Mesodermal cell (in vitro differentiated cells): ENCODE results near the gene ADAMTS14.

Experiments
- H3K27ac ChIP-seq: 2 replicates; pipeline ENCODE4 v1.7.0; 2013; ENCODE audit warnings: mild to moderate bottlenecking, low read depth, low read length, moderate library complexity; ENCODE audit not compliant: severe bottlenecking
- H3K36me3 ChIP-seq: 2 replicates; pipeline ENCODE4 v1.7.1; 2013; ENCODE audit warnings: mild to moderate bottlenecking, low read length, moderate library complexity; ENCODE audit not compliant: control insufficient read depth, insufficient read depth
- H3K4me1 ChIP-seq: one replicate; pipeline ENCODE4 v1.7.1; 2013; ENCODE audit warnings: mild to moderate bottlenecking, low read length; ENCODE audit not compliant: insufficient read depth, control insufficient read depth, poor library complexity, severe bottlenecking
- H3K4me3 ChIP-seq: 2 replicates; pipeline ENCODE4 v1.7.0; 2013; ENCODE audit warnings: low read length, control low read depth, mild to moderate bottlenecking; ENCODE audit not compliant: insufficient read depth, poor library complexity, severe bottlenecking; ENCODE audit errors: extremely low read depth
- H3K9me3 ChIP-seq: 2 replicates; pipeline ENCODE4 v1.7.1; 2013; ENCODE audit warnings: mild to moderate bottlenecking, low read length, moderate library complexity; ENCODE audit not compliant: control insufficient read depth
- WGBS, 2 experiments: methylation state at CpG; one replicate each; pipeline ENCODE4 v1.1.5; 2013; ENCODE audit warnings: missing lambda C conversion rate in 2 of 2; ENCODE audit not compliant: insufficient coverage in 2 of 2; 5-methylcytosine and 5-hydroxymethylcytosine counted together

ADAMTS14 gene

GRCh38 chr10:70684374-70684773 lies 12.1 kb downstream of the ADAMTS14 start:
- Histone ChIP-seq H3K36me3 (no peaks in the 10 kb centered on the region), H3K4me1 (peaks cover 4% of the 10 kb centered on the region), H3K27ac (no peak overlapping the region), H3K9me3 (no peaks in the 10 kb centered on the region), H3K4me3 (no peak overlapping the region)
- WGBS, 2 experiments, result 91 to 100% methylated on average over 1 to 2 of the region's 3 CpGs

- WGBS, 2 experiments, result no CpG with 5 or more reads among the region's 4 CpGs
- H3K4me3 ChIP-seq, result no peak overlapping the region
- H3K9me3 ChIP-seq, result no peaks in the 10 kb centered on the region
- peaks cover 4% of the 10 kb centered on the region for H3K4me1 ChIP-seq
- no peaks in the 10 kb centered on the region for H3K36me3 ChIP-seq
- H3K27ac ChIP-seq, result no peak overlapping the region
Observed at GRCh38 chr10:70684839-70685454, 12.6 kb downstream of the ADAMTS14 start.

GRCh38 chr10:70685455-70685911 lies 13.2 kb downstream of the ADAMTS14 start:
- H3K27ac ChIP-seq, result no peak overlapping the region

GRCh38 chr10:70688828-70689227 lies 16.5 kb downstream of the ADAMTS14 start:
- no peak overlapping the region for H3K27ac ChIP-seq
- H3K4me3 ChIP-seq, result no peak overlapping the region
- no peaks in the 10 kb centered on the region for H3K36me3 ChIP-seq
- 92 to 96% methylated on average over 8 of the region's 9 CpGs for WGBS, 2 experiments
- peaks cover 4% of the 10 kb centered on the region for H3K4me1 ChIP-seq
- no peaks in the 10 kb centered on the region for H3K9me3 ChIP-seq

More at GRCh38 chr10:70685455-70685911, 13.2 kb downstream of the ADAMTS14 start:
- H3K9me3 ChIP-seq, result no peaks in the 10 kb centered on the region
- H3K36me3 ChIP-seq, result no peaks in the 10 kb centered on the region
- H3K4me1 ChIP-seq, result peaks cover 4% of the 10 kb centered on the region
- H3K4me3 ChIP-seq, result no peak overlapping the region
- 90 to 92% methylated on average over 7 to 8 of the region's 8 CpGs for WGBS, 2 experiments

- no peak overlapping the region for H3K27ac ChIP-seq
- no peaks in the 10 kb centered on the region for H3K36me3 ChIP-seq
- no peak overlapping the region for H3K4me3 ChIP-seq
- peaks cover 4% of the 10 kb centered on the region for H3K4me1 ChIP-seq
- no peaks in the 10 kb centered on the region for H3K9me3 ChIP-seq
- 91 to 97% methylated on average over 10 to 12 of the region's 12 CpGs for WGBS, 2 experiments
Observed at GRCh38 chr10:70689661-70690060, 17.4 kb downstream of the ADAMTS14 start.

- no peaks in the 10 kb centered on the region for H3K9me3 ChIP-seq
- no peaks in the 10 kb centered on the region for H3K4me1 ChIP-seq
- WGBS, 2 experiments, result 91 to 96% methylated on average over 11 of the region's 11 CpGs
- no peak overlapping the region for H3K4me3 ChIP-seq
- H3K27ac ChIP-seq, result no peak overlapping the region
- H3K36me3 ChIP-seq, result no peaks in the 10 kb centered on the region
Observed at GRCh38 chr10:70690589-70690988, 18.3 kb downstream of the ADAMTS14 start.

- Histone ChIP-seq H3K4me3 (no peak overlapping the region), H3K36me3 (no peaks in the 10 kb centered on the region), H3K9me3 (no peaks in the 10 kb centered on the region), H3K27ac (no peak overlapping the region), H3K4me1 (no peaks in the 10 kb centered on the region)
- WGBS, 2 experiments, result 94 to 96% methylated on average over 6 of the region's 6 CpGs
Observed at GRCh38 chr10:70691611-70692010, 19.3 kb downstream of the ADAMTS14 start.

GRCh38 chr10:70692043-70692603 lies 19.8 kb downstream of the ADAMTS14 start:
- WGBS, 2 experiments, result 60 to 83% methylated on average over 3 to 5 of the region's 9 CpGs
- H3K4me1 ChIP-seq, result no peaks in the 10 kb centered on the region
- H3K4me3 ChIP-seq, result no peak overlapping the region
- H3K36me3 ChIP-seq, result no peaks in the 10 kb centered on the region
- no peak overlapping the region for H3K27ac ChIP-seq
- H3K9me3 ChIP-seq, result no peaks in the 10 kb centered on the region

GRCh38 chr10:70693619-70694335 lies 21.5 kb downstream of the ADAMTS14 start:
- no peaks in the 10 kb centered on the region for H3K36me3 ChIP-seq
- H3K4me1 ChIP-seq, result no peaks in the 10 kb centered on the region
- 95 to 97% methylated on average over 16 to 17 of the region's 19 CpGs for WGBS, 2 experiments
- no peaks in the 10 kb centered on the region for H3K9me3 ChIP-seq
- H3K27ac ChIP-seq, result no peak overlapping the region
- H3K4me3 ChIP-seq, result no peak overlapping the region

GRCh38 chr10:70694418-70695141 lies 22.3 kb downstream of the ADAMTS14 start:
- Histone ChIP-seq H3K4me3 (no peak overlapping the region), H3K4me1 (no peaks in the 10 kb centered on the region), H3K36me3 (no peaks in the 10 kb centered on the region), H3K27ac (no peak overlapping the region), H3K9me3 (no peaks in the 10 kb centered on the region)
- WGBS, 2 experiments, result 87 to 100% methylated on average over 3 to 5 of the region's 6 CpGs
